Stromal cell of bone marrow (primary cell): Measurements from ENCODE around the gene CCDC198.

Source experiments
- DNase-seq: peaks from one replicate; pipeline ENCODE4 v3.0.0-alpha.2; 2012; ENCODE audit warnings: low read depth

The CCDC198 gene

GRCh38 chr14:57493467-57494181 is at the start of gene CCDC198:
CCDC198 (minus strand) TSS chr14:57493857; CDS start chr14:57493715, 142 bp downstream.
- peak; percentile 31 for DNase-seq

- DNase-seq = peak; percentile 25
Measured at GRCh38 chr14:57533214-57533613, 39.6 kb upstream of the CCDC198 start.

GRCh38 chr14:57530571-57530970 is 36.9 kb upstream of the CCDC198 start:
- DNase-seq = no peak

- no peak for DNase-seq
Measured at GRCh38 chr14:57526942-57527341, 33.3 kb upstream of the CCDC198 start.

- DNase-seq = no peak
Measured at GRCh38 chr14:57519043-57519442, 25.4 kb upstream of the CCDC198 start.

- no peak for DNase-seq
Measured at GRCh38 chr14:57512220-57512619, 18.6 kb upstream of the CCDC198 start.

GRCh38 chr14:57508756-57509155 is 15.1 kb upstream of the CCDC198 start:
- no peak for DNase-seq

- DNase-seq = peak; percentile 29
Measured at GRCh38 chr14:57502586-57503254, 9.1 kb upstream of the CCDC198 start.

GRCh38 chr14:57501039-57501557 is 7.4 kb upstream of the CCDC198 start:
- no peak for DNase-seq

GRCh38 chr14:57498659-57499058 is 5.0 kb upstream of the CCDC198 start:
- DNase-seq = no peak

- DNase-seq = no peak
Measured at GRCh38 chr14:57498035-57498434, 4.4 kb upstream of the CCDC198 start.

GRCh38 chr14:57495416-57495815 is 1.8 kb upstream of the CCDC198 start:
- DNase-seq = no peak

- peak; percentile 67 for DNase-seq
Measured at GRCh38 chr14:57492859-57493258, 798 bp downstream of the CCDC198 start.

GRCh38 chr14:57491640-57492039 is 2.0 kb downstream of the CCDC198 start:
- DNase-seq = no peak

- DNase-seq = peak; percentile 40
Measured at GRCh38 chr14:57487771-57488170, 5.9 kb downstream of the CCDC198 start.

GRCh38 chr14:57486767-57487379 is 6.8 kb downstream of the CCDC198 start:
- peak; percentile 38 for DNase-seq

GRCh38 chr14:57485635-57486034 is 8.0 kb downstream of the CCDC198 start:
- DNase-seq = no peak

GRCh38 chr14:57482120-57482519 is 11.5 kb downstream of the CCDC198 start:
- no peak for DNase-seq

GRCh38 chr14:57480051-57480450 is 13.6 kb downstream of the CCDC198 start:
- DNase-seq = peak; percentile 74

- no peak for DNase-seq
Measured at GRCh38 chr14:57479197-57479596, 14.5 kb downstream of the CCDC198 start.

- DNase-seq = no peak
Measured at GRCh38 chr14:57478050-57478449, 15.6 kb downstream of the CCDC198 start.

GRCh38 chr14:57470909-57471308 is 22.7 kb downstream of the CCDC198 start:
- no peak for DNase-seq
